Endothelial cell of umbilical vein (primary cell): Measurements from ENCODE around the gene RBM44. TPM values are rescaled to one million over a fixed set of nuclear protein-coding genes. Genes with fewer than 3 reads are reported as not detected.

Experiments used
- BruUV-seq: library from RNA; stranded (reverse); fragments of 400-500 nt; replicated peaks from 2 replicates; lab custom pipeline; 2021; lab: Mats Ljungman, UMichigan
- CTCF ChIA-PET: fragments of 300-600, 350-600 bp; sonication (Branson Sonifier 250); formaldehyde crosslinking; loops from one replicate; lab custom pipeline; 2021; ENCODE audit warnings: antibody characterized with exemption, inconsistent platforms; lab: Charles Lee
- POLR2A ChIA-PET: fragments of 300-600, 350-600 bp; sonication (Branson Sonifier 250); formaldehyde crosslinking; loops from one replicate; lab custom pipeline; 2021; ENCODE audit warnings: antibody characterized with exemption, inconsistent platforms; lab: Charles Lee
- DNase-seq: peaks from one replicate; pipeline ENCODE4 v3.0.0-alpha.2; 2011; ENCODE audit warnings: low read depth, low spot score
- FAIRE-seq: peaks from 2 replicates; lab custom pipeline; 2011; peaks lifted over from hg19 to GRCh38; lab: Jason Lieb, UNC
- H2AFZ ChIP-seq: 2 replicates; pipeline ENCODE4 v1.6.0; 2012; ENCODE audit warnings: low read depth, low read length, control low read depth, inconsistent platforms
- H3K27ac ChIP-seq: 2 replicates; pipeline ENCODE4 v1.5.1; 2011; ENCODE audit warnings: low read depth, mild to moderate bottlenecking, control low read depth, low read length, moderate library complexity; ENCODE audit not compliant: insufficient read depth
- H3K27me3 ChIP-seq, 2 experiments: 2 replicates each; pipeline versions ENCODE4 v1.6.0 to v1.6.1; 2011; ENCODE audit warnings: low read length in 2 of 2, mixed read lengths in 1 of 2; ENCODE audit not compliant: control insufficient read depth in 2 of 2, insufficient read depth in 2 of 2
- H3K36me3 ChIP-seq, 2 experiments: 2 replicates in 1 of 2; 3 replicates in 1 of 2; pipeline ENCODE4 v1.5.1; 2011; ENCODE audit warnings: low read length in 2 of 2, mild to moderate bottlenecking in 1 of 2, moderate library complexity in 1 of 2; ENCODE audit not compliant: control insufficient read depth in 2 of 2, insufficient read depth in 2 of 2; ENCODE audit errors: extremely low read depth in 1 of 2
- H3K4me1 ChIP-seq: 3 replicates; pipeline ENCODE4 v1.5.1; 2011; ENCODE audit warnings: mild to moderate bottlenecking, low read length; ENCODE audit not compliant: control insufficient read depth, insufficient read depth; ENCODE audit errors: extremely low read depth
- H3K4me2 ChIP-seq: 2 replicates; pipeline ENCODE4 v1.6.1; 2011; ENCODE audit warnings: low read length, control low read depth, mixed read lengths; ENCODE audit not compliant: insufficient read depth
- H3K4me3 ChIP-seq, 3 experiments: fragments of 200-600 bp in 1 of 3; sonication (generic), shearing (Covaris generic) in 1 of 3; replicated peaks in 1 of 3; 2 replicates each; pipeline ENCODE4 v1.5.1; 2011 to 2016; ENCODE audit warnings: control low read depth in 3 of 3, low read length in 3 of 3, mild to moderate bottlenecking in 2 of 3, inconsistent platforms in 1 of 3, low read depth in 1 of 3, moderate library complexity in 1 of 3; ENCODE audit not compliant: insufficient read depth in 1 of 3
- H3K79me2 ChIP-seq: 2 replicates; pipeline ENCODE4 v1.6.0; 2012; ENCODE audit warnings: low read length, inconsistent platforms; ENCODE audit not compliant: control insufficient read depth, insufficient read depth
- H3K9ac ChIP-seq: replicated peaks from 2 replicates; pipeline ENCODE3; 2011; ENCODE audit warnings: low read length, control low read depth; ENCODE audit not compliant: insufficient read depth; ENCODE audit errors: extremely low read depth
- H3K9me1 ChIP-seq: replicated peaks from 3 replicates; pipeline ENCODE4 v1.6.0; 2011; ENCODE audit warnings: mild to moderate bottlenecking, low read length; ENCODE audit not compliant: control insufficient read depth, insufficient read depth; ENCODE audit errors: extremely low read depth
- H3K9me3 ChIP-seq: replicated peaks from 2 replicates; pipeline ENCODE4 v1.5.1; 2012; ENCODE audit warnings: low read length, inconsistent platforms; ENCODE audit not compliant: control insufficient read depth, insufficient read depth
- H4K20me1 ChIP-seq: replicated peaks from 2 replicates; pipeline ENCODE3; 2011; ENCODE audit warnings: mild to moderate bottlenecking, low read length; ENCODE audit not compliant: control insufficient read depth, insufficient read depth; ENCODE audit errors: extremely low read depth
- EZH2 ChIP-seq: IDR thresholded peaks from 2 replicates; pipeline ENCODE4 v1.6.1; 2012; ENCODE audit warnings: borderline replicate concordance, low read depth, mild to moderate bottlenecking, moderate library complexity, low read length, inconsistent platforms; ENCODE audit not compliant: severe bottlenecking
- FOS ChIP-seq: IDR thresholded peaks from 2 replicates; pipeline ENCODE4 v1.6.1; 2011; ENCODE audit warnings: mild to moderate bottlenecking, low read length, moderate library complexity, borderline replicate concordance; ENCODE audit not compliant: insufficient read depth
- JUN ChIP-seq: IDR thresholded peaks from 2 replicates; pipeline ENCODE4 v1.6.1; 2011; ENCODE audit warnings: borderline replicate concordance, low read depth; ENCODE audit not compliant: insufficient read length, insufficient read depth
- MAX ChIP-seq: IDR thresholded peaks from 2 replicates; pipeline ENCODE4 v1.6.1; 2011; ENCODE audit not compliant: insufficient read depth, insufficient read length
- MYC ChIP-seq: IDR thresholded peaks from one replicate; pipeline ENCODE4 v1.6.1; 2011; ENCODE audit warnings: mild to moderate bottlenecking, low read depth, low read length
- POLR2A ChIP-seq: IDR thresholded peaks from 2 replicates; pipeline ENCODE4 v1.6.1; 2012; ENCODE audit warnings: low read depth, mild to moderate bottlenecking, control low read depth, low read length
- dilution Hi-C: fragments of 300-500 bp; cut with MboI; formaldehyde crosslinking; loops from one replicate; pipeline ENCODE4 v1.15.0; 2019; ENCODE audit warnings: low sequenced_read_pairs; ENCODE audit not compliant: extremely low pct_ligation_motif_present
- intact Hi-C: fragments of 100-400 bp; cut with micrococcal nuclease; formaldehyde crosslinking; loops from one replicate; pipeline ENCODE4 v1.10.0; 2022
- polyA plus RNA-seq, 4 experiments: library from polyadenylated mRNA; depleted of rRNA in 3 of 4; stranded (reverse) in 3 of 4; unstranded in 1 of 4; fragments of >200 nt; gene quantifications; 2 replicates each; pipeline versions ENCODE4 v1.2.1 to v1.2.3, GENCODE V29; 2011 to 2012; ENCODE audit warnings: missing spikeins in 1 of 4
- total RNA-seq: library from RNA; stranded (reverse); gene quantifications from 2 replicates; pipeline ENCODE4 v1.2.3, GENCODE V29; 2021

Gene RBM44
- total and polyA plus RNA-seq, 2 donors (not counting 3 experiments of a cell fraction or from before 2014, with no cell fraction given) = 0.14 to 0.53 TPM

- no peaks in the 10 kb centered on the region for H3K4me1 ChIP-seq
- H3K27ac ChIP-seq = no peak overlapping the region
- TF ChIP-seq FOS (no peak), JUN (no peak), MYC (no peak), MAX (no peak), POLR2A (no peak), EZH2 (no peak)
- no peak overlapping the region for H3K4me2 ChIP-seq
- H3K9ac ChIP-seq = no peak overlapping the region
- no peaks in the 10 kb centered on the region for H3K36me3 ChIP-seq
- DNase-seq = no peak
- H3K9me3 ChIP-seq = no peaks in the 10 kb centered on the region
- H3K4me3 ChIP-seq = no peak overlapping the region
- H3K9me1 ChIP-seq = no peaks in the 10 kb centered on the region
- intact Hi-C loops = no loop called here
- H3K27me3 ChIP-seq = no peaks in the 10 kb centered on the region
- H2AFZ ChIP-seq = no peak overlapping the region
- ChIA-PET CTCF (interaction anchor here (1.2 kb wide), 1 partner anchor 13 kb away, joined by 3 read pairs; no protein-coding TSS in a partner anchor), POLR2A (no interaction called here)
- no peak for FAIRE-seq
- dilution Hi-C loops = no loop called here
- H3K79me2 ChIP-seq = no peaks in the 10 kb centered on the region
- BruUV-seq = no TSS peak
- no peaks in the 10 kb centered on the region for H4K20me1 ChIP-seq
Measured at GRCh38 chr2:237824085-237824484, 25.5 kb downstream of the RBM44 start.

- no peak overlapping the region for H2AFZ ChIP-seq
- intact Hi-C loops (no loop called here), dilution Hi-C loops (no loop called here)
- DNase-seq (no peak), FAIRE-seq (no peak)
- H3K4me2 ChIP-seq = no peak overlapping the region
- H3K9ac ChIP-seq = no peak overlapping the region
- no peak overlapping the region for H3K4me3 ChIP-seq
- ChIA-PET POLR2A (no interaction called here), CTCF (interaction anchor here (0.8 to 1.4 kb wide), 4 partner anchors 13 to 155 kb away, joined by 3 to 6 read pairs (median 4); no protein-coding TSS in a partner anchor)
- no peaks in the 10 kb centered on the region for H3K9me3 ChIP-seq
- H3K27ac ChIP-seq = no peak overlapping the region
- H3K4me1 ChIP-seq = no peaks in the 10 kb centered on the region
- H3K79me2 ChIP-seq = no peaks in the 10 kb centered on the region
- no peaks in the 10 kb centered on the region for H3K9me1 ChIP-seq
- H4K20me1 ChIP-seq = no peaks in the 10 kb centered on the region
- H3K27me3 ChIP-seq = no peaks in the 10 kb centered on the region
- BruUV-seq = no TSS peak
- no peak for TF ChIP-seq EZH2
- H3K36me3 ChIP-seq = no peaks in the 10 kb centered on the region
Measured at GRCh38 chr2:237827421-237827987, 28.9 kb downstream of the RBM44 start.
